ENCODE measurements around the gene RPGRIP1L. TPM values are rescaled to one million over a fixed set of nuclear protein-coding genes. Genes with fewer than 3 reads are reported as not detected.

Gene RPGRIP1L
- total RNA-seq, 3 donors from 2014 or later (not counting 1 experiment from before 2014, with no cell fraction given), result 2.3 to 3.0 (median 2.6) TPM

DNA sequence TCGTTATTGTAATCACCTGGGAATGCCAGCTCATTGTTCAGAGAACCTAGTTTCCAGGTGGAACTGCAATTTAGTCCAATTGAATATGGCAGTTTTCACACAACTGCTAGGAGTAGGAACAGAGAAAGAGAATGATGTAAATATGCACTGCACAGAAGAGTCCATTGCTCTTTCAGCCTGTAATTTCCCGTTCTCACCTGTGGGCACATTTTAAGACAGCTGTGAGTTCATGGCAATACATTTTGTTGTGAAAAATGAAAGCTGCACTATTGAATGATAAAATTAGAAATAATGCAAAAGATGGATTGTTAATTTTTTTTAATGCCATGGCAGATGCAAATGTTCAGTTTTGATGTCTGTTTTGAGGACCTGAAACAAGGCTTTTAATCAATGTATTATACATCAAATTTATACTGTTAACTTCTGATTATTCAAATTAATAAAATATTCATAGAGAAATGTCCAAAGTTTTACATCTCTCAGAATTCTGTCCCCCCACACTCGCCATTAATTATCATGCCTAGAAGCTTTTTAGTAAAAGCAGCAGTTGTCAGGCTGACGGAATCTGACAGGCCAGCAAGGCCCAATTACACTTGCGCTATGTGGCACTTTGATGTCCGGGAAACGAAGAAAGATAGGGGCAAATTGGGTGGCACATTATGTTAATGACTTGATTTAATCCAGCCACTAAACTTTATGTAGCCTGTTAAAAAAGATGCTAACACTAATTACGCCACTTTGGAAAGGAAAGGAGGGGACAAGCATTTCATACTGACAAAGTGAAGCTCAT, 72.2 kb downstream of the RPGRIP1L start:
- no peaks in the 10 kb centered on the region for H3K9me3 Mint-ChIP-seq
- Histone ChIP-seq H3K36me3 (ENCODE audit: control insufficient read depth, insufficient read depth, low read length) (no peaks in the 10 kb centered on the region), H3K9me3 (ENCODE audit: control insufficient read depth, insufficient read depth, low read length) (no peaks in the 10 kb centered on the region), H3K27ac (ENCODE audit: low read length) (no peak overlapping the region), H3K27me3 (ENCODE audit: control insufficient read depth, insufficient read depth, low read length) (no peaks in the 10 kb centered on the region), H3K4me3 (ENCODE audit: low read length) (no peak overlapping the region), H3K4me1 (ENCODE audit: control insufficient read depth, insufficient read depth, low read length) (no peaks in the 10 kb centered on the region)
- no peak for DNase-seq
- 92% methylated on average over 6 of the region's 8 CpGs for WGBS (ENCODE audit: insufficient coverage)
- no peak for TF ChIP-seq CTCF (IDR thresholded peaks at IDR 0.05)
- no peak for ATAC-seq
- H3K27ac Mint-ChIP-seq, result no peak overlapping the region
- no peaks in the 10 kb centered on the region for H3K27me3 Mint-ChIP-seq (ENCODE audit: low read depth in 2 of 2)
- intact Hi-C loops (cut with micrococcal nuclease), result no loop called here
- H3K36me3 Mint-ChIP-seq, result no peaks in the 10 kb centered on the region
- no peaks in the 10 kb centered on the region for H3K4me1 Mint-ChIP-seq
- no peak overlapping the region for H3K4me3 Mint-ChIP-seq

DNA sequence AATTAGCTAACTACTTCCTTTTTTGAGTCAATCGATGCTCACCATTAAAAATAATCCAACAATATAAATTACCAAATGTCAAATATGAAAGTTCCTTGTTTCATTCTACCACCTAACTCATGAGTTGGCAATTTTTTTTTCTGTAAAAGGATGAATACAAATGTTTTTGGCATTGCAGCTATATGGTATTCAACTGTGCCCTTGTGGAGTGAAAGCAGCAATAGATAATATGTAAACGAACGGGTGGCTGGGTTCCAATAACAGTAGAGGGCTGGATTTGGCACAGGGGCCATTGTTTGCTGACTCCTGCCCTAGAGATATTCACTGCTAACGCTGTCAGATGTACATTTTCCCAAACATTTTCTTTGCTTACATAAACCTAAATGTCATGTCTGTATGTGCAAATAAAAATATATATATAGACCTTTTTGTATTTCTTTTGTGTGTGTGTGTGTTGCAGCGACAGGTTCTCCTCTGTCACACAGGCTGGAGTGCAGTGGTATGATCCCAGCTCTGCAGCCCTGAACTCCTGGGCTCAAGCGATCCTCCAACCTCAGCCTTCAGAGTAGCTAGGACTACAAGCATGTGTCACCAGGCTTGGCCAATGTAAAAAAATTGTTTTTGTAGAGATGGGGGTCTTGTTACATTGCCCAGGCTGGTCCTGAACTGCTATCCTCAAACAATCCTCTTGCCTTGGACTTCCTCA, 73.9 kb downstream of the RPGRIP1L start:
- Histone ChIP-seq H3K27ac (ENCODE audit: low read length) (no peak overlapping the region), H3K36me3 (ENCODE audit: control insufficient read depth, insufficient read depth, low read length) (no peaks in the 10 kb centered on the region), H3K4me1 (ENCODE audit: control insufficient read depth, insufficient read depth, low read length) (no peaks in the 10 kb centered on the region), H3K9me3 (ENCODE audit: control insufficient read depth, insufficient read depth, low read length) (no peaks in the 10 kb centered on the region), H3K4me3 (ENCODE audit: low read length) (no peak overlapping the region), H3K27me3 (ENCODE audit: control insufficient read depth, insufficient read depth, low read length) (no peaks in the 10 kb centered on the region)
- Mint-ChIP-seq H3K27ac (no peak overlapping the region), H3K36me3 (no peaks in the 10 kb centered on the region), H3K4me1 (no peaks in the 10 kb centered on the region), H3K9me3 (no peaks in the 10 kb centered on the region), H3K27me3 (ENCODE audit: low read depth in 2 of 2) (no peaks in the 10 kb centered on the region), H3K4me3 (no peak overlapping the region)
- TF ChIP-seq CTCF (IDR thresholded peaks at IDR 0.05), result no peak
- intact Hi-C loops (cut with micrococcal nuclease), result no loop called here
- ATAC-seq, result no peak
- 76% methylated on average over 4 of the region's 6 CpGs for WGBS (ENCODE audit: insufficient coverage)
- no peak for DNase-seq

DNA sequence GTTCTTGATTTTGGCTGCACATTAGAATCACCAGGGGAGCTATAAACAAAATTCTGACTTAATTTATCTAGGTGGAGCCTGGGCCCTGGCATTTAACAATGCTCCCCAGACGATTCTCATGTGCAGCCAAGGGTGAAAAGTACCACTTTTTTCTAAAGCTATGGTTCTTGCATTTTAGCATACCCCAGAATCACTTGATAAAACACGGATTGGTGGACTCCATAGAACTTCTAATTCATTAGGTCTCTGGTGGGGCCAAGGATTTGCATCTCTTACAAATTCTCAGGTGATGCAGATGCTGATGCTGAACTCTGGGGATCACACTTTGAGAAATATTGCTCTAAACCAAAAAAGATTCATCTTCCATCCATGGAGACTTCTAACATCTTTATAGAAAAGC, 74.5 kb downstream of the RPGRIP1L start:
- H3K27ac ChIP-seq (ENCODE audit: low read length), result no peak overlapping the region
- Mint-ChIP-seq H3K9me3 (no peaks in the 10 kb centered on the region), H3K27ac (no peak overlapping the region), H3K27me3 (ENCODE audit: low read depth in 2 of 2) (no peaks in the 10 kb centered on the region), H3K36me3 (no peaks in the 10 kb centered on the region), H3K4me1 (no peaks in the 10 kb centered on the region), H3K4me3 (no peak overlapping the region)
- no peaks in the 10 kb centered on the region for H3K9me3 ChIP-seq (ENCODE audit: control insufficient read depth, insufficient read depth, low read length)
- TF ChIP-seq CTCF (IDR thresholded peaks at IDR 0.05), result no peak
- ATAC-seq (no peak), DNase-seq (no peak)
- no peaks in the 10 kb centered on the region for H3K4me1 ChIP-seq (ENCODE audit: control insufficient read depth, insufficient read depth, low read length)
- no peaks in the 10 kb centered on the region for H3K27me3 ChIP-seq (ENCODE audit: control insufficient read depth, insufficient read depth, low read length)
- no peak overlapping the region for H3K4me3 ChIP-seq (ENCODE audit: low read length)
- intact Hi-C loops (cut with micrococcal nuclease), result no loop called here
- H3K36me3 ChIP-seq (ENCODE audit: control insufficient read depth, insufficient read depth, low read length), result no peaks in the 10 kb centered on the region
- WGBS (ENCODE audit: insufficient coverage), result 82% methylated on average over 2 of the region's 2 CpGs

Data from natural killer cell (primary cell).